ENCODE measurements around the gene SEMA4B.

Gene SEMA4B

GRCh38 chr15:90231028-90232017 is 30.2 kb downstream of the SEMA4B start:
- H3K9ac ChIP-seq (ENCODE audit: low read depth, low read length, poor library complexity, severe bottlenecking): peak overlapping the region; percentile 69
- H3K9me2 ChIP-seq (replicated peaks; ENCODE audit: low read depth, low read length): no peaks in the 10 kb centered on the region
- H3F3A ChIP-seq (ENCODE audit: low read depth): no peaks in the 10 kb centered on the region
- peak overlapping the region; percentile 81 for H3K4me3 ChIP-seq (ENCODE audit: low read length, poor library complexity, severe bottlenecking)
- no peaks in the 10 kb centered on the region for H3K27me3 ChIP-seq (ENCODE audit: insufficient read depth, low read length, poor library complexity, severe bottlenecking)
- TF ChIP-seq EZH2phosphoT487 (IDR thresholded peaks at IDR 0.05; ENCODE audit: borderline replicate concordance): no peak
- no peak for TF ChIP-seq CTCF (conservative IDR thresholded peaks at IDR 0.05; ENCODE audit: low read length)
- peak overlapping the region; percentile 49 for H2AFZ ChIP-seq (ENCODE audit: low read length)
- H3K4me1 ChIP-seq (ENCODE audit: insufficient read depth, low read length, poor library complexity, severe bottlenecking): peaks cover 34% of the 10 kb centered on the region
- no peaks in the 10 kb centered on the region for H3K9me3 ChIP-seq (ENCODE audit: insufficient read depth, low read depth, low read length)
- H3K36me3 ChIP-seq (ENCODE audit: insufficient read depth, low read length): peaks cover 28% of the 10 kb centered on the region; the same call in 1 of the 2 replicates
- peaks cover 4% of the 10 kb centered on the region for H4K20me1 ChIP-seq (ENCODE audit: insufficient read depth, low read length, poor library complexity, severe bottlenecking)
- H3K79me2 ChIP-seq (ENCODE audit: insufficient read depth, low read length): peaks cover 30% of the 10 kb centered on the region
- H3K4me2 ChIP-seq (ENCODE audit: low read depth, low read length, poor library complexity, severe bottlenecking): peak overlapping the region; percentile 82

- peak overlapping the region; percentile 69 for H3K9ac ChIP-seq (ENCODE audit: low read depth, low read length, poor library complexity, severe bottlenecking)
- peak overlapping the region; percentile 82 for H3K4me2 ChIP-seq (ENCODE audit: low read depth, low read length, poor library complexity, severe bottlenecking)
- H3K4me3 ChIP-seq (ENCODE audit: low read length, poor library complexity, severe bottlenecking): peak overlapping the region; percentile 81
These were observed 31.1 kb downstream of the SEMA4B start for GRCh38 chr15:90232196-90232595.

GRCh38 chr15:90232941-90233386 is 31.8 kb downstream of the SEMA4B start:
- H3K9ac ChIP-seq (ENCODE audit: low read depth, low read length, poor library complexity, severe bottlenecking): peak overlapping the region; percentile 69
- no peaks in the 10 kb centered on the region for H3K27me3 ChIP-seq (ENCODE audit: insufficient read depth, low read length, poor library complexity, severe bottlenecking)
- H2AFZ ChIP-seq (ENCODE audit: low read length): peak overlapping the region; percentile 37
- no peaks in the 10 kb centered on the region for H3K9me2 ChIP-seq (replicated peaks; ENCODE audit: low read depth, low read length)
- H3K9me3 ChIP-seq (ENCODE audit: insufficient read depth, low read depth, low read length): no peaks in the 10 kb centered on the region
- no peaks in the 10 kb centered on the region for H3F3A ChIP-seq (ENCODE audit: low read depth)
- H3K36me3 ChIP-seq (ENCODE audit: insufficient read depth, low read length): peaks cover 21% of the 10 kb centered on the region; the same call in 1 of the 2 replicates
- TF ChIP-seq CTCF (conservative IDR thresholded peaks at IDR 0.05; ENCODE audit: low read length): peak; percentile 29; the same call in 1 of the 2 replicates
- TF ChIP-seq EZH2phosphoT487 (IDR thresholded peaks at IDR 0.05; ENCODE audit: borderline replicate concordance): no peak
- H3K4me2 ChIP-seq (ENCODE audit: low read depth, low read length, poor library complexity, severe bottlenecking): peak overlapping the region; percentile 82
- peaks cover 4% of the 10 kb centered on the region for H4K20me1 ChIP-seq (ENCODE audit: insufficient read depth, low read length, poor library complexity, severe bottlenecking)
- peaks cover 30% of the 10 kb centered on the region for H3K79me2 ChIP-seq (ENCODE audit: insufficient read depth, low read length)
- H3K4me3 ChIP-seq (ENCODE audit: low read length, poor library complexity, severe bottlenecking): peak overlapping the region; percentile 81
- H3K4me1 ChIP-seq (ENCODE audit: insufficient read depth, low read length, poor library complexity, severe bottlenecking): peaks cover 34% of the 10 kb centered on the region

More at GRCh38 chr15:90232196-90232595, 31.1 kb downstream of the SEMA4B start:
- Histone ChIP-seq H3K36me3 (ENCODE audit: insufficient read depth, low read length) (peaks cover 28% of the 10 kb centered on the region; the same call in 1 of the 2 replicates), H3F3A (ENCODE audit: low read depth) (no peaks in the 10 kb centered on the region), H3K9me3 (ENCODE audit: insufficient read depth, low read depth, low read length) (no peaks in the 10 kb centered on the region), H3K27me3 (ENCODE audit: insufficient read depth, low read length, poor library complexity, severe bottlenecking) (no peaks in the 10 kb centered on the region), H2AFZ (ENCODE audit: low read length) (no peak overlapping the region), H3K79me2 (ENCODE audit: insufficient read depth, low read length) (peaks cover 30% of the 10 kb centered on the region), H3K4me1 (ENCODE audit: insufficient read depth, low read length, poor library complexity, severe bottlenecking) (peaks cover 34% of the 10 kb centered on the region), H3K9me2 (replicated peaks; ENCODE audit: low read depth, low read length) (no peaks in the 10 kb centered on the region), H4K20me1 (ENCODE audit: insufficient read depth, low read length, poor library complexity, severe bottlenecking) (peaks cover 4% of the 10 kb centered on the region)
- TF ChIP-seq CTCF (conservative IDR thresholded peaks at IDR 0.05; ENCODE audit: low read length) (no peak), EZH2phosphoT487 (IDR thresholded peaks at IDR 0.05; ENCODE audit: borderline replicate concordance) (no peak)

All from Loucy (cell line).